Ureter (tissue), 1 donor: ENCODE measurements around the gene FOXQ1. TPM values are rescaled to one million over a fixed set of nuclear protein-coding genes. Genes with fewer than 3 reads are reported as not detected.

Experiments
- DNase-seq: peaks from one replicate; pipeline ENCODE4 v3.0.0-alpha.2; 2020; ENCODE audit warnings: low spot score
- total RNA-seq: library from RNA; stranded (reverse); gene quantifications from one replicate; pipeline ENCODE4 v1.2.4, GENCODE V29; 2023
- donor health status: DM: yes; HTN: yes; CAD: no.

Gene FOXQ1, protein sequence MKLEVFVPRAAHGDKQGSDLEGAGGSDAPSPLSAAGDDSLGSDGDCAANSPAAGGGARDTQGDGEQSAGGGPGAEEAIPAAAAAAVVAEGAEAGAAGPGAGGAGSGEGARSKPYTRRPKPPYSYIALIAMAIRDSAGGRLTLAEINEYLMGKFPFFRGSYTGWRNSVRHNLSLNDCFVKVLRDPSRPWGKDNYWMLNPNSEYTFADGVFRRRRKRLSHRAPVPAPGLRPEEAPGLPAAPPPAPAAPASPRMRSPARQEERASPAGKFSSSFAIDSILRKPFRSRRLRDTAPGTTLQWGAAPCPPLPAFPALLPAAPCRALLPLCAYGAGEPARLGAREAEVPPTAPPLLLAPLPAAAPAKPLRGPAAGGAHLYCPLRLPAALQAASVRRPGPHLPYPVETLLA
- 130 TPM for total RNA-seq

DNA sequence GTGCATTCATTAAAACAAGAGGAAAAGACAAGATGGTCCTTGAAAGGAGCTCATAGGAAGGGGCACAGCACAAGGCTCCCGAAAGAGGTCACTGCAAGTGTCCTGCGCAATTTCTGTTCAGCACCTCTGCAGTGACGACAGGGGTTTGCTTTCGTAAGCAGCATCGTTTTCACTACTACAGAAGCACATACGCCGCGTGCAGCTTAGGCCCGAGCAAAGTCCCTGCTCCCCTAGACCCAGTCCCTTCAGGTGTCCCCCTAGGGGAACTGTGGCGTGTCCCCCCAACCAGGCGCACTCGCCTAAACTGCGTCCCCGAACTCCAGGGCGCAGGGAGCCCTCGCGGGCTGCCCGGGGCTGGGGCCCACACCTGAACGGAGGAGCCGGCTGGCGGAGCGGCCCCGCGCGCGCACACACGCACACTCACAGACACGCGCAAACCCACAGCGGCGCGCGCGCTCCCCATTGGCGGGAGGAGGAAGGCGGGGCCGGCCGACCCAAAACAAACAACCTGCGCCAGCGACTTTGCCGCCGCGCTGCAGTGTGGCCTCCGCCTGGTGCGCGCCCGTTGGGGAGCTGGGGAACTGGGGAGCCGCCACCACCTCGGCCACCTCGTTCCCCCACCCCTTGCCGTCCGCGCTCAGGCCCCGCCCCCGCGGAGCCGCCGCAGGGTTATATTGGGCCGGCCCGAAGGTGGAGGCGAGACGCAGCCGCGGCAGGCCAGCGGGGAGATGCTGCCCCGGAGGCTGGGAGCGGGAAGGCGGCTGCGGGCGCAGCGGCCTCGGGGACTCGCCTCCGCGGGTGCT is at the start of gene FOXQ1:
TSS of gene FOXQ1 (plus strand) at position 699 of the 803 bp plus-strand sequence. CDS start 607 bp downstream, outside the sequence.
- DNase-seq: peak; percentile 92

DNA sequence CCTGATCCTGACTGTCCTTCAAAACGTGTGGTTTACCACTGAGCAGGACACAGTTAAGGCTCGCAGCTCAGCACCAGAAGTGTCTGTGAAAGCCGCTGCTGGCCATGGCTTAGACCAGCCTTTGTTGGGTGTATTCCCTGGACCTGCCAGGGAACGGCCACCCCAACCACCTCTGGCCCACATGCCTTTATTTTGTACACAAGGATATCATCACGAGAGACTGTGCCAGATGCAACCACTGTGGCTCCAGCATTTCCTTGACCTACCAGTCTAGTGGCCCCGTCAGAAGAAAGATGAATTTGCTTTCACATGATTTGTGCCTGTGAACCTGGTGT is 49.2 kb upstream of the FOXQ1 start:
- peak; percentile 57 for DNase-seq

DNA sequence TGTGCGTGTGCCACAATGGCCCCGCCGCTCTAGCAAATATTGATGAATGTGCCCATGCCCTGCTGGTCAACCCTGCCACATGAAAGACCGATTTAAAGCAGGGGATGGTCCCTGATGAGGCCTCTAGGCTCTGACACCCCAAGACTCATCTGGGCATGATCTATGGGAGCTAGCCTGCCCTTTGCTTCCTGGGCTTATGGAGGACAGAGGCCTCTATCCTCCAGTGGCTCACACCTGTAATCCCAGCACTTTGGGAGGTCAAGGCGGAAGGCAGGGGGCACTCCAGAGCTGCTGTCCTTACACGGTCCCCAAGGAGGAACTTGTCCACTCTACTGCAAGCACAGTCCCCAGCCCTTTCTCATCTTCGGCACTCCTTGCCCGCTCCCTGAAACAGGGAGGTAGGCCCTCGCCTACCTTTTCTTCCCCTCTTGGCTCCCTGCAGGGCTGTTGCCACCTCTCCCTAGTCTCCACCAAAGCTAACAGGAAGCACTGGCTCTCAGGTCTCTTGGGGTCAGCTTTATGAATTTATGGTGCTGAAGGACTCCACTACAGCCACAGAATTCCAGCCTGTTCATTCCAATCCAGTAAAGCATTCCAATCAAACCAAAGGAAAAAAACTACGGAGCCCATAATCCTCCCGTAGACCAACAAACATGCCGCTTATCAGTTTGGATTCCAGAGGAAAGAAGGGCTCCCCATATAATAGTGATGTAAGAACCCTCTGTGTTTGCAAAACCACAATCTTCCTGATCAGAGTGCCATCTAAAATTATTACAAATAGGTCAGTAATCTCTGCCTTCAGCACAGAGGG is 48.7 kb upstream of the FOXQ1 start:
- DNase-seq: no peak

DNA sequence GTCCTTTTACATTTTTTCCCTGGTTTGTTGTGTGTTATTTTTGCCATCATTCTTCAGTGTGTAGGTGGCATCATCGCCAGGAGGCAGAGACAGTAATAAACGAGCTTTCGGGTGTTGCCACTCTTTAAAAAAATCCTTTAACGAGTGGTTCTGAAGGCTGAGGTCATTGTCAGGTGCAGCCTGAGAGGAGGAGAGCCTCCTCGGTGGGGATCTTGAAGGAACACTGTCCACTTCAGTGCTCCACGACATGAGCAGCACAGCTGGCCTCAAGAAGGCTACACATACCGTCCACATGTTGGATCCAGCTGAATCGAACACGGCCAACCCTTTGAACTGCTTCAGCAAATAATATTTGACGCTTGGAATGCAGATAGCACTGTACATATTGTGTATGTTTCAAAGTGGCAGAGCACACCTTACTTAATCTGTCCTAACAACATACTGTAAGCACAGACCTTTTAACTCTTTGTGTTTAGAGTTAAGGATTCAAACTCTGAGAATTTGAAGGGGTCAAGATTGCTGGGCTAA is 48.0 kb upstream of the FOXQ1 start:
- DNase-seq: no peak

DNA sequence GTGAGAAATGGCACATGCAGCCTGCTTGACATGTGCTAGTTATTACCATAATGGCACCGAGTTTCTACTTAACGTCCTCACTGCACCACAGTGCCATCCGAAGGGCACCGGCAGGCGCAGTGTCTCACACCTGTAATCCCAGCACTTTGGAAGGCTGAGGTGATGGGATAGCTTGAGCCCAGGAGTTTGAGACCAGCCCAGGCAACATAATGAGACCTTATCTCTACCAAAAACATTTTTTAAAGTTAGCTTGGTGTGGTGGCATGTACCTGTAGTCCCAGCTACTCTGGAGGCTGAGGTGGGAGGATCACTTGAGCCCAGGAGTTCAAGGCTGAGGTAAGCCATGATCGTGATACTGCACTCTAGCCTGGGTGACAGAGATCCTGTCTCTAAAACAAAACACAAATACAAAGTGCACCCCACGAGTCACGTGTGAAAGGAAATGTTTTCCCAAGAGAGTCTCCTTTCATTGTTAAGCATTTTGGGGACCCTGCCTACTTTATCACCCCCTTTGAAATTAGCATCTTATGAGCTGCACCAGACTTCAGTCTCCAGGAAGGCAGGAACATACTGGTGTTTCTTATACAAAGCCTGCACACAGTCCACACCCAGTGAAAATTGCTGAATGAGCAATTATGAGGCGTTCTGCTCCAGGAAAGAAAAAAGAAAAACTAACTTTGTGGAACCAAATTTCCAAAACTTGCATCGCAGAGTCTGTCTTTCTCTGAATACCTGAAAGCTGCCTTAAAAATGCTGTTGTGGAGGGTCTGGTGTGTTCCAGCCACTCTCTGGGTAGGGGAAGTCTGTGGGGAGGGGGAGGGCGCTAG is 47.1 kb upstream of the FOXQ1 start:
- no peak for DNase-seq

DNA sequence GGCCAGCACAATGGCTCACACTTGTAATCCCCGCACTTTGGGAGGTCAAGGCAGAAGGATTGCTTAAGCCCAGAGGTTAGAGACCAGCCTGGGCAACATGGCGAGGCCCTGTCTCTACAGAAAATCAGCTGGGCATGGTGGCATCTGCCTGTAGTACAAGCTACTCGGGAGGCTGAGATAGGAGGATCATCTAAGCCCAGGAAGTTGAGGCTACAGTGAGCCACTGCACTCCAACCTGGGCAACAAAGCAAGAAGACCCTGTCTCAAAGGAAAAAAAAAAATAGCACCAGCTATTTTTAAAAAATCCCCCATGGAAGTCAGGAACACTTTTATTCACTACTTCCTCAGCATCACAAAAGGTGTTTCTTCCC is 45.2 kb upstream of the FOXQ1 start:
- no peak for DNase-seq

DNA sequence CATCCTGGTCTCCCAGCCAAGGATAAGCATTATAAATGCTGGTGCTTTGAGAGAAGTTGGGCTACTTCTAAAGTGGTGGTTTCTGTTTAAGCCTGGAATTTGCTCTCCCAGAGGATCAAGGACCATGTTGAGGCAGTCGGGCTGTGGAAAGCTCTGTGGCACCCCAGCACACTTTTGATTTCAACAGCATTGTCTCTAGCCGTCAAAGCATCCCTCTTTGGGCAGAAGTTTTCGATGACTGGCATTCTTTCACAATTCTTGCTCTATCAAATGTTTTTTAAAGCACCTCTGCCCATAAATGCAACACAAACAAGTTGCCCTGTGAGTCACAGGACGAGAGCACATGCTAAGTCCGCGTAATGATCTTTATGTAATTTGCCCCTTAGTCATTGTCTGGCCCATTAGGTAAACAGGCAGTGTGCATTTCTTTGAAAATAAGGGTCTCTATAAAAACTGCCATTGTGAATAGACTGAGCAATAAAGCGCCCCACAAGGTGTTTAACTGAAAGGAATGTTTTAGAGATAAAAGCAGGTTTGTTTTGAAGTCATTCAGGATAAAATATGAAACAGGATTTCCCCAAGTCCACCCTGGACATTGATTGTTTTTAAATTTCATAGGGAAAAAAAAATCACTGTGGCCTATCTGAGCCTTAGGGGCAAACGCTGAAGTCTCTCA is 44.7 kb upstream of the FOXQ1 start:
- DNase-seq: no peak

DNA sequence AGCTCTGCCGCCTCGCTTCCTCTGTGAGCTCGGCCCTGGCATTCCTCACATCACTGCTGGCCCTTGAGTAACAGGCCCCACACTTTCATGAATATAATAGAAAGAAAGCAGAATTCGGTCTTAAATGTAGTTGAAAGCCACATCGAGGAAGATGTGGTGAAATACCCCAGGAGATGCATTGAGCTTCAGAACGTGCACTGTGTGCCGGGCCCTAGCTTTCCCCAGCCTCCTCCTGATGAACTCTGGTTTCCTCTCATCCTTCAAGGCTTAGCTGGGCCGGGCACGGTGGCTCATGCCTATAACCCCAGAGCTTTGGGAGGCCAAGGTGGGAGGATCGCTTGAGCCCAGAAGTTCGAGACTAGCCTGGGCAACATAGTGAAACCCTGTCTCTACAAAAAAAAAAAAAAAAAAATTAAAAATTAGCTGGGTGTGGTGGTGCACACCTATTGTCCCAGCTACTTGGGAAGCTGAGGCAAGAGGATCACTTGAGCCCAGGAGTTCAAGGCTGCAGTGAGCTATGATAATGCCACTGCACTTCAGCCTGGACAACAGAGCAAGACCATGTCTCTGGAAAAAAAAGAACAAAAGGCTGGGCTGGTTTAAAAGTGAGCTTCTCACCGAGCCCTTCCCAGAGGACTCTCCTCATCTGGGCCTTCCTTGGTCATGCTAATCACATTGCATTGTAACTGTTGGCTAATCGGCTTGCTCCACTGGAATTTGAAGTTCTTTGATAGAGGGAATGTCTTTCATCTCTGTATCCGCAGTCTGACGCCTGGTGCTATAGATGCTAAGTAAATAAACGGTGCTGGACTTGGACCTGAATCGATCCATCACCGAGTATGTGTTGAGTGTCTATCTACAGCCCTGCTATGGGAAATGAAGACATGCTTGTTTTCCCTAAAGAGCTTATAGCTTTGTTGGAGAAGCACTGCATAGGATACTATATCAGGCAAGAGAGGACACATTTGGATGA is 43.8 kb upstream of the FOXQ1 start:
- no peak for DNase-seq

DNA sequence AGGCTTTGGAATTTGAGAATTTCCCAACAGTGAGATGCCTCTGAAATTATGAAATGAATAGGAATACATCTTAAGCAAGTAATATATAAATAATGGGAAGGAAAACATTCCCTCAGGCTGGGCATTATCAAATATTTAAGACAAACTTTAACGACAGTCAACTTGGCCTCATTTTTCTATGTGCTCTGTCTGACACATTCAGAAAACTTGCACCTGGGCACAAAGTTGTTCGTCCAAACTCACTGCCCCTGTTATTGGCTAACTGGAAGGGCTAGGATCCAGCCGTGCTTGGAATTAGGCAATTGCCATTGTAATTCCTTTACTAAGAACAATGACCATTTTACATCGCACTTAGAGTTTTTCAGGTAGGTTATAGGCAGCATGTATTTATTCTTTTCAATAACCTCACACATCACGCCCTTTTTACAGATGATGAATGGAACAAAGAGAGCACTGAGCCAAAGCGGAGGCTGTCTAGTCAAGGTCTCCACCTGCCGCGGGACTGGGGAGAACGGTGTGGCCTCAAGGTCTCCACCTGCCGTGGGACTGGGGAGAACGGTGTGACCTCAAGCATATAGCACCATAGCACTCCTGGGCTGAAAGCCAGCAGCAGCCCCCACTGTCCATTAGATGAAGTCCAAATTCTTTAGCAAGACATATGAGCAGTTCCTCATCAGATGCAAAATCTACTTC is 40.7 kb upstream of the FOXQ1 start:
- DNase-seq: no peak

DNA sequence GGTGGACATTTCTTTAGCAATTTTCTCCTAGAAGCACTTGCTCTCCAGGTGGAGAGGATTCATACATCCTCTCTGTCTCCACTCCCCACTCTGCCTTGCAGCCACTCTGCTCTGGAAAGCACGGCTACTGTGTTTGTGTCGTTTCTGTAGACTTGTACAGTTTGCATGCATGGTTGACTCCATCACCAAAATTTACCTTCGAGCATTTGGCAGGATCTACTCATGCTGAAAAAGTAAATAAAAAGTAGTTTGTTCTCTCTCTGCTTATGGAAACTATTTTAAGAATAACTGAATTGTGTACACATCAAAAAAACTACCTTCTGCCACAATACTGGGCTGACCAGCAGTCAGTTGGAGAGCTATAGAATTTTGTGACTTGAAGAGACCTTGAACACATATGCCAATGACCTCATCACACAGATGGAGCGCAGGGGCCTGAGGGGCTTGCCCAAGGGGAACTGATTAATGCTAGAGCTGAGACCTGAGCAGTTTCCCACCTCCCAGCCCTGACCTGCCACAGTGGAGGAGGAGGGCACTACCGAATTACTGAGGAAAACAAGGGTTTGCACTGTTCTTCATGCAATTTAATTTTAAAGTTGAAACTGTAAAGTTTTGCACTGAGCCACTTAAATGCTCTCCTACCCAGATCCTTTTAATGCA is 33.7 kb upstream of the FOXQ1 start:
- DNase-seq: no peak

DNA sequence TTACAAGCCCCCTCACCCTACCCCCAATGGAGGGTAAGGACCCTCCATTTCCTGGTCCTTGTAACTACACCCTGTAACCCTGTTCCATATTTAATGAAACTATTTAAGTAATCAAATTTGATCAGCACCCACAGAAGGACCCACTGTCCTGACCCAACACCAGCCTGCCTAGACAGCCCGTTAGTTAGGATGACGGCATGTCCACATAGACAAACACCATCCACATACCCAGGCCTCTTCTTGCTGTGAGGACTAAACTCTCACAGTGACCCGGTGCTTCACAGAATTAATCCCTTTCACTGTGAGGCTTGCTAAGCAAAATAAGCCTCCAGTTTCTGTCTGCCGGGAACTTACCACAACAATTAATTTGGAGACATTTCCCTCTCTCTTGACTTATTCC is 32.8 kb upstream of the FOXQ1 start:
- no peak for DNase-seq

DNA sequence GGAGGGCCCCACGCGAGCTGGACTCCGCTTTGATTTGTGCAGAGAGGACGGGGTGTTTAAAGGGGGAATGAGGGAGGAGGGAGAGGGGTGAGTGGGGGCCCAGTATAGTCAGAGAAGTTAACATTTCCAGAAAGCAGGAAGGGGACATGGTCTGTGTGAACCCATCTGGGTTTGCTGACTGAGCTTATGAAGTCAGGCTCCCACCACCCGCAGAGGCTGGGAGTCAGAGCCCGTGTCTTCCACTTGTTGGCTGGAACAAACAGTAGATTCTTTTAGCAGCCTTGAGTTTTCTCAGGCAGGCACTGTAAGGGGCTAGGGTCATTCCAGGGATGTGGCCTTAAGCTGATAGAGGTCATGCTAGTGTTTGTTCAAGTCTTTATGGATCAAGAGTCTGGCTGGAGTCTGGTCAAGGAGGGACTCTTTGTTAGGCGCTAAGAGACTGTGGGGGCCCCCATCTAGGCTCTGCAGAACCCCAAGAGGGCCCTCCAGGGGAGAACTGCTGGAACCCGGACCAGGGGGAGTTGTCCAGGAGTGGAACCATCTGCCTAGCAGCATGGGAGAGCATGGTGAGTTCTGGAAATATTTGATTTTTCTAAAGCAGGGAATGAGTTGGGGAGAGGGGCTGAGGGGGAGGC is 31.1 kb upstream of the FOXQ1 start:
- DNase-seq: no peak

DNA sequence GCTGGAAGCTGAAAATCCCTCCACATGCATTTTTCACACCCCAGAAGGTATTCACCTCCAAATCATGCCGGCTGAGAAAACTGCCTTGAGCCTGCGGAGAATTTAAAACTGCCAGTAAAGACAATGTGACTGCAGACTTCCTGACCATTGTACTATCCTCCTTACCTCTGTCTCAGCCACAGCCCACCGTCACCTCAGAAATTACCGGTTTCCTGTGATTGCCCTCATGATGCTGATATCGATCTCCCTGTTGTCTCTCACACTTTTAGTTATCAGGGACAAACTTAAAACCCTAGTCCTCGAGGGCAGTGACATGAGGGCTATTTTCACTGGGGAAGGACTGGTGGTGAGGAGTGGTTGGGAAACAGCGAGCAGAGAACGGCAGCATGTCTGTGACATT is 30.2 kb upstream of the FOXQ1 start:
- no peak for DNase-seq

DNA sequence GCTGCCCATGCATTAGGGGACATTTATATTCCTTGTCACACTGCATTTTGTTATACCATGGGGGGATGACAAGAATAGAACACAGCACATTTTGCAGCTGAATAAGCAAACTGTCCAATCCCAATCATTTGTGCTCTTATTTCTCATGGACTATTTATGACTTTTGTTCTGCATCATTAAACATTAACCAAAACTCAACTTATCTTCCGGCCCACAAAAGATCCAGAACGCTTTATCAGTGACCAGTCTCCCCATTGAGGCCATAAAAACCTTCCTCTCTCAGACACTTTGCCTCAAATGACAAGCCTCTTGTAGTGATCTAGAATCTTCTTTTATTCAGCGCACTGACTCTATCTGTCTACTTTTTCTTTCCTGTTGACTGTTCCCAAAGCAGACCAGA is 28.4 kb upstream of the FOXQ1 start:
- no peak for DNase-seq

DNA sequence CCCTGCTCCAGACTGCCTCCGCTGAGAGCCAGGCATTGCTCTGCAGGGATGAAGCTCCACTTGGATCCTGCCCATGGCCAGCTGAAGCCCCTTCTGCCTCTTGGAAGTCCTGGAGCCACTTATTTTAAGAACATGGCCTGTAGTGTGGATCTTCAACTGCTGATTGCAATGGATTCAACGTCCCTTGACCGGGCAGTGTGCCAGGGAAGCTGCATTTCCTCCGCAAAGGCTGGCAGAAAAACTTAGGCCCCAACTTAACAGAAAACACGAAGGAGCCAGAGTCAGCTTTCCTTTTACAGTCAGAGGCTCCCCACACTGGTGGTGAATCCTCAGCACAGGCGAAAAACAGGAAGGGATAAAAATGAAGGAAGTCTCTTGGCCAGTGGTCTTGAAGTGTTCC is 26.3 kb upstream of the FOXQ1 start:
- DNase-seq: no peak

DNA sequence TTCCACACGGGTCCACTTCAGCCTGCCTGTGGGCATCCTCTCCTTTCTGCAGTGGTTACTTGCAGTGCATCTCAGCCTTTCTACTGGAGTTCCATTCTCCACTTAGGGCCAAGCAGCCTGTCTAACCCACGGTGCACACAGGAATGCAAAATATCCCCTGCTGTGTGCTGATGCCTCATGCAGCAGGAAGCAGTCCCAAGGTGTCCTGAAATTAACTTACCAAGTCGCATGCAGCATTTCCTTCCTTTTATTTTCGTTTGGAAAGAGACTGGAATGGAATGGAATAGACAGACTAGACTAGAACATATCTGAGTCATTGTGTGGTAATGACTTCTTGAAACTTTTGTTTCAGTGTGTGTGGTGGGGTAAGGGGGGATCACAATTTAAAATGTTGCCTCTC is 25.9 kb upstream of the FOXQ1 start:
- DNase-seq: no peak

DNA sequence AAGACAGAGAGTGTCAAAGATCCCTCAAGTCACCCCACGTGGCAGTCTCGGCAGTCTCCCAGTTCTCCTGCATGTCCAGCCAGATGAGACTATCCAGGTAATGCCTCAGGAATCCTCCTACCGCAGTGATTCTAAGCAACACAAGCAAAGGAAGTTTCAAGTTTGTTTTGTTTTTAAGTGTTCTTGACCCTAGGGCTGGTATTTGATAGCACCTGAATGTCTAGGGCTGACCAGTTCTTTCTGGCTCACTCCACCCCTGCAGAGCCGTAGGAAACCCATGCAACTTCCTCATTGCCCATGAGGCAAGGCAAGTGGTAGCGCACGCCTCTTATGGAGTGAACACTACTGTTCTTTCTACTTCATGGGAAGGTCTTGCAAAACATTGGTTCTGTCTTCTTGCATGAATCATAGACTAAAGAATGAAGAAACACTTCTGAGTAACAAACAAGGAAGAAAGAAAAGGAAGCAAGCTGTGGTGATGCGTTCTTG is 24.8 kb upstream of the FOXQ1 start:
- peak; percentile 84 for DNase-seq

DNA sequence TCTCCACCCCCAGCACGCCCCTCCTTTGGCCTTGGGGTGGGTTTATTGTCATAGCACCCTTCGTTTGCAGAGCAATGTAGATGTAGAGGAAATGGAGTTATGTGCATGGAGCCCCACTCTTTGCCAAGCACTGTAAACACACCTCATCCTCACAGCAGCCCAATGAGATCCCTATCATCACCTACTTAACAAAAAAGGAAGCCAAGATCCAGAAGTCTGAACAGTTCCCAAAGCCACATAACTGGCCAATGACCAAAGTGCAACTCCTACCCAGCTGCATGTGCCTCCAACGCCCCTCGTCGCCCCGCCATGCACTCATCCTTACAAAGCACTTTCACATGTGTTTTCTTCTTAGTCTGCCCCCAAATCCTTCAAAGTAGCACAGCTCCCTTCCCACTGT is 21.8 kb upstream of the FOXQ1 start:
- no peak for DNase-seq
